NCI-H2171 (cell line): ENCODE measurements around the gene PRG3.

Experiments
- DNase-seq: peaks from one replicate; lab custom pipeline; 2025; lab: John Stamatoyannopoulos, UW

Gene PRG3

DNA sequence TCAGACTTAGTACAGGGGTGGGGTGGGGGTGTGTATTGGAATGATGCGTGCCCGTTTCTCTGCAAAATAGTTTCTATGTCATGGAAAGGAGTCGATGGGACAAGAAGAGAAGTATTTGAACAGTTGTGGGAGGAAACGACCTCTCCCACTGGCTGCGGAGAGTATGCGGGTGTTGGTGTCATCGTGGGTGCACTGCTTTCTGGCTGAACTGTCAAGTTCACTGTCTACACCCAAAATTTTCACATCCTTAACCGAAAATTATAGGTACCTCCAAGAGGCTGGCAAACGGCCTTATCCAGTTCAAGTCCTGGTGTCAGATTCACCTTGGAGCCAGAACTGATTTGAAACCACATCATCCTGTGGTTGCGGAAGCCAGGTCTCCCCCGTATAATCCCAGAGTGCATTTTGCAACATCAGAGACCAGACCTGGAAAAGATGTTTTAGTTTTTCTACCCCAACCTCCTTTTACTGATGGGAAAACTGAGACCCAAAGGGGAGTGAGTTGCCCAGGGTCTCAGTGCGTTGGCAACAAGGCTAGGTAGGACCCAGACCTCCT lies 44.8 kb downstream of the PRG3 start:
- no peak for DNase-seq

DNA sequence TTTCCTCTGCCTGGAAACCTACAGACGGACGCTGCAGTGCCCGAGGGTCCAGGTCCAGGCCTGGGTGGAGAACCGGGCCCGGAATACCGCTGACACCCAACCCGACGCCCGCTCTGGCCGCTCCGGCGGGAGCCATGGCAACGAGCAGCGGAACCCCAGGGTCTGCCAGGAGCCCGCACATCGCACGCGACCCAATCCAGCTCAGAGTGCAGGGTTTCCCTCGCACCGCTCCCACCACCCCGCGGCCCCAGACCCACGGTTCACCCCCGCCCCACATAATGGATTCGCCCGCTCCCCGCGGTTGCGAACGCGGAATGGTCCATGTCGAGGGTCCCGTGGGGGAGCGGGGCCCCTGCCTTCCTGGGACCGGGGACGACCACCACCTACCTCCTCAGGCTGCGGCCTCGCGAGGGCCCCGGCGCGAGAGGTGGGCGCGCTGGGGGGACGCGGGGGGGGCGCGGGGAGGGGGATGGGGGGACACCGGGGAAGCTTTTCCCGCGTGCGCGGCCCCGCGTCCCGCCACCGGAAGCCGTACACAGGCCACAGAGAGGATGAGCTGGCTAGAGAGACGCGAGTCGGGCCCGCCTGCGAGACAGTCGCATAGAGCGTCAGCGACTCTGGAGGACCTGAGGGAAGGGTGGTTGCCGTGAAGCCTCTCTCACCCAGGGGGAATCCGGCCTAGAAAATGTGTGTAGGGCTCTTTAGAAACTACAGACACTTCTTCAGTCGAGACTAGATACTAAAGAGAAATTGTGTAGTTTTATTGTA lies 45.4 kb downstream of the PRG3 start, which contains the start of gene SSRP1:
Gene SSRP1 (minus strand): TSS at position 550 of the 768 bp plus-strand sequence. CDS start 771 bp downstream, outside the sequence.
- peak; percentile 96 for DNase-seq

DNA sequence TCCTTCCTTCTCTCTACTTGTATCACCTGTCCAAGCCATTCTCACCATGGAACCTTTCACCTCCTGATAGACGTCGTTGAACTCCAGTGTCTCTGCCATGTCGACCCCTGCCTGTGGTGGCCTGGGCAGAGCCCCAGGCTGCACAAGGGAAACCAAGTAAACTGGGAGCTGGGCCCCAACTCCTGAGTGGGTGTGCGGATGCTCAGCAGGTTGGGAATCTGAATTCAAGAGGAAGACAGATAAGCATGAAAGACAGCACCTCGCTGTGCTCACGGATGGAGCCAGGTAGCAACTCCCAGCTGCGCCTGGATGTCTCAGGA lies 46.0 kb downstream of the PRG3 start:
- no peak for DNase-seq

DNA sequence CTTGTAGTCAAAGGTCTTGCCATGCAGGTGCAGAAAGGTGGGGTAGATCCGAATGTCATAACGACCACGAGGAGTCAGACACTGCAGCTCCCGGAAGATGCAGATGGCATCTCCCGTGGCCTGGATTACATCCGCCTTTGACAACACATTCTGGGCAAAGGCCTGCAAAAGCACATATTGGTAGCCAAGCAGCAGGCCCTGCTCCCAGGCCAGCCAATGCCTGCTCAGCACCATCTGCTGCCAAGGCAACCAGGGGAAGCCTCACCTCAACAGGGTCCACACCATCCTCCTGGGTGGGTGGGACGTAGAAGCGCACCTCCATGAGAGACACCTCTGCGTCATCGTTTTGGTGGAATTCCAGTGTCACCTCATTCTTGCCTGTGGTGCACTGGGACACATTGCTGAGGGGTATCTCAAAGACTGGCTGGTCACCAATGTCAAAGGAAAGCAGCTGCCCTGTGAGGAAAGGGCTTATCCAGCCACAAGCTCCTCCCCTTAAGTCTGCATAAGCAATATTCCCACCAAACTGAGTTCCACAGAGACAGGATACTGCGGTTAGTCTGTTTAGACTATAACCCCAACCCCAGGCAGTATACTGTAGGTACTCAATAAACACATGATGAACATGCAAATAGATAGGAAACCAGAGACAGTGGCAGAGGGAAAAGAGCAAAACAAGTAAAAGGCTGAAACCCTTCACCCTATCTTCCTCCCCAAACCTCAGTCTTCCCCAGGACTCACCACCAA lies 48.1 kb downstream of the PRG3 start:
- no peak for DNase-seq

GRCh38 chr11:57331720-57332119 lies 49.2 kb downstream of the PRG3 start:
- DNase-seq = no peak

DNA sequence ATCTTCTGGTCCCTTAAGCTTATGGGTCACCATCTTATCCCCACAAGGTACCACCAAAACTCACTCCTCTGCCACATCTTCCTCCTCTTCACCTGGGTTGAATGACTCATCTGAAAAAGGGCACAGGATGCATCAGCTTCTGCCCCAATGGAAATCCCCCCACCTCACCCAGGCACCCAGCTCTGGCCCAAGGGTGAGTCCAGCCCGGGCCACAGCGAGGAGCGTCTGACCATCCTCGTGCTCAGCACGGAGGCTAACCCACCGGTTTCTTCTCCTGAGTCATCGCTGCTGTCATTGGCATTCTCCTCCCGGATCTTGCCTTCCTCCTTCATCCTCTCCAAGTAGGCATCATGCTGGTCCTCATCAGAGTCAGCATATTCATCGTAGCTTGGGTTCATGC lies 50.9 kb downstream of the PRG3 start:
- DNase-seq = no peak

DNA sequence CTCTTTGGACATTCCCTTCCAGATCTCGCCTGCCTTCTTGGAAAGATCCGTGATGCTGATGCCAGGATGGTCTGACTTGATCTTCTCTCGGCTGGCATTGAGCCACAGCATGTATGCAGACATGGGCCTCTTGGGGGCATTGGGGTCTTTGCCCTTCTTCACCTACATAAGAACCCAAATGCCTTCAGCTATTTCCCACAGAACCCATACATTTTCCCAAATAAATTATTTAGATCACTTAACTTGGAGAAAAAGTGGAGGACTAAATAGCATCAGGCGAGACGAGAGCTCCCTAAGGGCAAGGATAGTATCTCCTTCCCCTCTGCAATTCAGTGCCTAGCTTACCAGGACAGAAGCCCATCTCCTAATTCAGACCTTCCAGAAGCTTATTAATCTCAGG lies 53.2 kb downstream of the PRG3 start:
- no peak for DNase-seq
